GM23338 (cell line): ENCODE data around the gene FSIP1. TPM values are rescaled to one million over a fixed set of nuclear protein-coding genes. Genes with fewer than 3 reads are reported as not detected.
A peak's percentile ranks its signal among the peaks of the same experiment; 100 is the strongest.

Experiments
- ATAC-seq: fragments of 200-7000 bp; cut with Tn5 transposase; 3 replicates; pipeline ENCODE4 v1.9.1; 2020
- DNase-seq: peaks from one replicate; pipeline ENCODE4 v3.0.0-alpha.2; 2015; ENCODE audit warnings: low spot score
- H2AFZ ChIP-seq: fragments of 200-600 bp; sonication (generic); 2 replicates; pipeline ENCODE4 v1.8.0; 2016; ENCODE audit warnings: antibody characterized with exemption, mild to moderate bottlenecking, moderate library complexity
- H3F3A ChIP-seq: fragments of 200-600 bp; sonication (generic); replicated peaks from 2 replicates; pipeline ENCODE4 v1.8.0; 2017; ENCODE audit warnings: antibody characterized with exemption, mixed run types, low read depth
- H3K27ac ChIP-seq: fragments of 200-600 bp; sonication (generic); 2 replicates; pipeline ENCODE4 v1.6.1; 2016; ENCODE audit warnings: low read depth
- H3K27me3 ChIP-seq: fragments of 200-600 bp; sonication (generic); 2 replicates; pipeline ENCODE4 v1.8.0; 2016; ENCODE audit warnings: mild to moderate bottlenecking, mixed run types, moderate library complexity; ENCODE audit not compliant: insufficient read depth
- H3K36me3 ChIP-seq: fragments of 200-600 bp; sonication (generic); 2 replicates; pipeline ENCODE4 v1.8.0; 2016; ENCODE audit warnings: mild to moderate bottlenecking; ENCODE audit not compliant: insufficient read depth
- H3K4me1 ChIP-seq: fragments of 200-600 bp; sonication (generic); 2 replicates; pipeline ENCODE4 v1.8.0; 2016; ENCODE audit warnings: mild to moderate bottlenecking, moderate library complexity; ENCODE audit not compliant: insufficient read depth
- H3K4me2 ChIP-seq: fragments of 200-600 bp; sonication (generic); 2 replicates; pipeline ENCODE4 v1.7.1; 2017; ENCODE audit warnings: mixed run types
- H3K4me3 ChIP-seq: fragments of 200-600 bp; sonication (generic); 2 replicates; pipeline ENCODE4 v1.6.1; 2016; ENCODE audit warnings: mixed run types
- H3K79me2 ChIP-seq: fragments of 200-600 bp; sonication (generic); replicated peaks from 2 replicates; pipeline ENCODE4 v1.8.0; 2017; ENCODE audit warnings: mild to moderate bottlenecking; ENCODE audit not compliant: insufficient read depth
- H3K9me2 ChIP-seq: fragments of 200-600 bp; sonication (generic); 2 replicates; pipeline ENCODE4 v1.8.0; 2017; ENCODE audit not compliant: insufficient read depth
- H4K20me1 ChIP-seq: fragments of 200-600 bp; sonication (generic); replicated peaks from 2 replicates; pipeline ENCODE4 v1.8.0; 2017; ENCODE audit warnings: mild to moderate bottlenecking; ENCODE audit not compliant: insufficient read depth
- H3K27ac Mint-ChIP-seq: 2 replicates; pipeline ENCODE4 v1.8.0; 2020; ENCODE audit warnings: inconsistent platforms, mild to moderate bottlenecking, moderate library complexity, mixed read lengths
- H3K27me3 Mint-ChIP-seq: 3 replicates; pipeline ENCODE4 v1.8.0; 2022; ENCODE audit warnings: low read depth, mild to moderate bottlenecking, moderate library complexity, mixed read lengths, inconsistent platforms; ENCODE audit not compliant: insufficient read depth, poor library complexity
- H3K36me3 Mint-ChIP-seq: 3 replicates; pipeline ENCODE4 v1.8.0; 2021; ENCODE audit warnings: low read depth, mild to moderate bottlenecking, inconsistent platforms, moderate library complexity, mixed read lengths
- H3K4me1 Mint-ChIP-seq: 3 replicates; pipeline ENCODE4 v1.8.0; 2020; ENCODE audit warnings: mild to moderate bottlenecking, inconsistent platforms, mixed read lengths
- H3K4me3 Mint-ChIP-seq: 3 replicates; pipeline ENCODE4 v1.8.0; 2021; ENCODE audit warnings: moderate library complexity, mild to moderate bottlenecking, inconsistent platforms, mixed read lengths
- H3K9me3 Mint-ChIP-seq: 3 replicates; pipeline ENCODE4 v1.8.0; 2020; ENCODE audit warnings: moderate library complexity, mild to moderate bottlenecking, inconsistent platforms, mixed read lengths
- CREB1 ChIP-seq: fragments of 250-450 bp; sonication (Bioruptor Pico); IDR thresholded peaks from 2 replicates; pipeline ENCODE4 v1.5.0; 2020; ENCODE audit warnings: low read depth, mild to moderate bottlenecking, moderate library complexity
- JUNB ChIP-seq: IDR thresholded peaks from one replicate; pipeline ENCODE4 v1.6.1; 2016; ENCODE audit warnings: antibody characterized with exemption; ENCODE audit not compliant: unreplicated experiment
- NANOG ChIP-seq: IDR thresholded peaks from 2 replicates; pipeline ENCODE4 v1.6.1; 2016; ENCODE audit warnings: antibody characterized with exemption, borderline replicate concordance
- STAT1 ChIP-seq: IDR thresholded peaks from one replicate; pipeline ENCODE4 v1.6.1; 2016; ENCODE audit warnings: antibody characterized with exemption; ENCODE audit not compliant: unreplicated experiment
- ZNF114 ChIP-seq: fragments of 250-450 bp; sonication (Bioruptor Pico); IDR thresholded peaks from 2 replicates; pipeline ENCODE4 v1.5.0; 2020; ENCODE audit warnings: mild to moderate bottlenecking, moderate library complexity
- ZNF331 ChIP-seq: fragments of 250-450 bp; sonication (Bioruptor Pico); IDR thresholded peaks from 2 replicates; pipeline ENCODE4 v1.5.0; 2020; ENCODE audit warnings: low read depth, mild to moderate bottlenecking, moderate library complexity
- polyA plus RNA-seq: library from polyadenylated mRNA; unstranded; fragments of >200 nt; fragmentation: Nextera tagmentation; extraction: Ambion mirVana; gene quantifications from 2 replicates; pipeline ENCODE4 v1.2.1, GENCODE V29; 2016
- total RNA-seq: library from RNA; depleted of rRNA; stranded (reverse); fragments of >200 nt; shearing (Covaris generic); gene quantifications from 2 replicates; pipeline ENCODE4 v1.2.3, GENCODE V29; 2014
- TF ChIP-seq, protein P1 (sequence below): IDR thresholded peaks from 2 replicates; pipeline ENCODE4 v1.6.1; 2016; ENCODE audit warnings: antibody characterized with exemption
- TF ChIP-seq, protein P2 (sequence below), 2 experiments: fragments of 200-600 bp in 1 of 2; sonication (generic) in 1 of 2; conservative IDR thresholded peaks; 2 replicates each; pipeline versions ENCODE4 v1.5.1 to v1.6.1; 2016 to 2017; ENCODE audit warnings: antibody characterized with exemption in 2 of 2, low read depth in 2 of 2, mild to moderate bottlenecking in 2 of 2, moderate library complexity in 1 of 2
- TF ChIP-seq, protein P3 (sequence below): fragments of 250-450 bp; sonication (Bioruptor Pico); IDR thresholded peaks from 2 replicates; pipeline ENCODE4 v1.5.0; 2020; ENCODE audit warnings: mild to moderate bottlenecking, moderate library complexity

The FSIP1 gene
- total and polyA plus RNA-seq, 2 experiments from 2014 or later = 0.92 to 2.1 TPM

DNA sequence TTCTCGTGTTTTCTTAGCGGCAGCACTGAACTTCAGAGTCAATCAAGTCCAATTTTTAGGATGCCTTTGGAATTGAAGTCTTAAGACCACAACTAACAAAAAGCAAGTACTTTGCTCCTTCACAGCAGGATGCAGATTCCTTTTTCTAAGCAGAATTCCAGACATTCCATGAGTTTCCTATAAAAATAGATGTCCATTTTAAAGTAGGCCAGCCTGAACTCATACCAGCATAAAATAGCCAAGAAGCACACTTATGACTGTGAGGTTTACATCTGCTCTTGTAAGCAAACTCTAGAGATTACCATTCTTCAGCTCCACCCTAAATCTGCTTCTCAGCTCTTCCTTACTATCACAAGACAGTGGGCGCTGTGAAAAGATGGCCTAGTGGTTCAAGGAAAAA, 116.0 kb downstream of the FSIP1 start (continued):
- TF ChIP-seq, protein P1, sequence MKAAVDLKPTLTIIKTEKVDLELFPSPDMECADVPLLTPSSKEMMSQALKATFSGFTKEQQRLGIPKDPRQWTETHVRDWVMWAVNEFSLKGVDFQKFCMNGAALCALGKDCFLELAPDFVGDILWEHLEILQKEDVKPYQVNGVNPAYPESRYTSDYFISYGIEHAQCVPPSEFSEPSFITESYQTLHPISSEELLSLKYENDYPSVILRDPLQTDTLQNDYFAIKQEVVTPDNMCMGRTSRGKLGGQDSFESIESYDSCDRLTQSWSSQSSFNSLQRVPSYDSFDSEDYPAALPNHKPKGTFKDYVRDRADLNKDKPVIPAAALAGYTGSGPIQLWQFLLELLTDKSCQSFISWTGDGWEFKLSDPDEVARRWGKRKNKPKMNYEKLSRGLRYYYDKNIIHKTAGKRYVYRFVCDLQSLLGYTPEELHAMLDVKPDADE = no peak
- no peak for TF ChIP-seq NANOG
- TF ChIP-seq, protein P2, sequence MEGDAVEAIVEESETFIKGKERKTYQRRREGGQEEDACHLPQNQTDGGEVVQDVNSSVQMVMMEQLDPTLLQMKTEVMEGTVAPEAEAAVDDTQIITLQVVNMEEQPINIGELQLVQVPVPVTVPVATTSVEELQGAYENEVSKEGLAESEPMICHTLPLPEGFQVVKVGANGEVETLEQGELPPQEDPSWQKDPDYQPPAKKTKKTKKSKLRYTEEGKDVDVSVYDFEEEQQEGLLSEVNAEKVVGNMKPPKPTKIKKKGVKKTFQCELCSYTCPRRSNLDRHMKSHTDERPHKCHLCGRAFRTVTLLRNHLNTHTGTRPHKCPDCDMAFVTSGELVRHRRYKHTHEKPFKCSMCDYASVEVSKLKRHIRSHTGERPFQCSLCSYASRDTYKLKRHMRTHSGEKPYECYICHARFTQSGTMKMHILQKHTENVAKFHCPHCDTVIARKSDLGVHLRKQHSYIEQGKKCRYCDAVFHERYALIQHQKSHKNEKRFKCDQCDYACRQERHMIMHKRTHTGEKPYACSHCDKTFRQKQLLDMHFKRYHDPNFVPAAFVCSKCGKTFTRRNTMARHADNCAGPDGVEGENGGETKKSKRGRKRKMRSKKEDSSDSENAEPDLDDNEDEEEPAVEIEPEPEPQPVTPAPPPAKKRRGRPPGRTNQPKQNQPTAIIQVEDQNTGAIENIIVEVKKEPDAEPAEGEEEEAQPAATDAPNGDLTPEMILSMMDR (conservative IDR thresholded peaks at IDR 0.05; ENCODE audit: low read depth in 2 of 2) = no peak

DNA sequence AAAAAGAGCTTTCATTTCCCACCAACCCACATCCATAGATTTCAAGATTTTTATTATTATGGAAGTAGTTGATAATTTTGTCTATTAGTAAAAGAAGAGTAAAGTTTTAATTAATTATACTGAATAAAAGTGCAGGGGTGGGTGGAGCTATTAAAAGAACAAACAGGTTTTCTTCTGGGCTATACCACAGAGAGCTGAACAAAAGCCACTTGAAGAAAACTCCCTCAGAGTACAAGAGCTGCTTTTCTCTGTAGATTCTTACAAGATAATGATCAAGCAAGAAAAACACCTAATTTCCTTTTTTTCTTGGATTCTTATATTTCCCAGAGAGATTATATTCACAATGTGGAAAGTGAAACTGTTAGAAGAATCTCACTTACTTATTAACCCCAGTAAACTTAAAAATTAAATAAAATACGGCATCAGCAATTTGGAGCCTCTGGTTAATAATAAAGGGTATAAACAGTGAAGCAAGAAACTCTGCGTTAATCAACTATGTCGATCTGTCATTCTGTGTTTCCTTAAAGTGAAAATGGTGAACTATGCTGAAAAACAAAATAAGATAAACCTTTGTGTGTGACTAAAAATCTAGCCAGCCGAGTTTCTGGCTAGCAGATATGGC, 116.9 kb downstream of the FSIP1 start:
- H3K4me3 Mint-ChIP-seq = no peak overlapping the region; the same call in 2 of the 3 replicates
- Histone ChIP-seq H3F3A (no peaks in the 10 kb centered on the region), H4K20me1 (no peaks in the 10 kb centered on the region), H3K9me2 (no peaks in the 10 kb centered on the region), H3K4me1 (peaks cover 30% of the 10 kb centered on the region), H3K27me3 (no peaks in the 10 kb centered on the region), H3K4me2 (peak overlapping the region; percentile 19), H3K36me3 (no peaks in the 10 kb centered on the region), H3K4me3 (0 out of 2 replicates have a peak overlapping the region, but pooled peaks have one; percentile 9), H3K79me2 (no peaks in the 10 kb centered on the region), H3K27ac (peak overlapping the region; percentile 29; the same call in 1 of the 2 replicates), H2AFZ (no peak overlapping the region)
- no peaks in the 10 kb centered on the region for H3K9me3 Mint-ChIP-seq
- H3K27me3 Mint-ChIP-seq = no peaks in the 10 kb centered on the region
- peak overlapping the region; percentile 57; the same call in 1 of the 2 replicates for H3K27ac Mint-ChIP-seq
- H3K4me1 Mint-ChIP-seq = peaks cover 42% of the 10 kb centered on the region
- peak; percentile 63 for ATAC-seq
- DNase-seq = peak; percentile 37
- no peaks in the 10 kb centered on the region for H3K36me3 Mint-ChIP-seq
- TF ChIP-seq, protein P1 = no peak
- TF ChIP-seq ZNF331 (CRISPR knock-in tag) (no peak), JUNB (no peak), CREB1 (CRISPR knock-in tag) (no peak), STAT1 (no peak), ZNF114 (CRISPR knock-in tag) (no peak), NANOG (no peak)
- TF ChIP-seq, protein P2 (conservative IDR thresholded peaks at IDR 0.05; ENCODE audit: low read depth in 2 of 2) = no peak
- TF ChIP-seq, protein P3, sequence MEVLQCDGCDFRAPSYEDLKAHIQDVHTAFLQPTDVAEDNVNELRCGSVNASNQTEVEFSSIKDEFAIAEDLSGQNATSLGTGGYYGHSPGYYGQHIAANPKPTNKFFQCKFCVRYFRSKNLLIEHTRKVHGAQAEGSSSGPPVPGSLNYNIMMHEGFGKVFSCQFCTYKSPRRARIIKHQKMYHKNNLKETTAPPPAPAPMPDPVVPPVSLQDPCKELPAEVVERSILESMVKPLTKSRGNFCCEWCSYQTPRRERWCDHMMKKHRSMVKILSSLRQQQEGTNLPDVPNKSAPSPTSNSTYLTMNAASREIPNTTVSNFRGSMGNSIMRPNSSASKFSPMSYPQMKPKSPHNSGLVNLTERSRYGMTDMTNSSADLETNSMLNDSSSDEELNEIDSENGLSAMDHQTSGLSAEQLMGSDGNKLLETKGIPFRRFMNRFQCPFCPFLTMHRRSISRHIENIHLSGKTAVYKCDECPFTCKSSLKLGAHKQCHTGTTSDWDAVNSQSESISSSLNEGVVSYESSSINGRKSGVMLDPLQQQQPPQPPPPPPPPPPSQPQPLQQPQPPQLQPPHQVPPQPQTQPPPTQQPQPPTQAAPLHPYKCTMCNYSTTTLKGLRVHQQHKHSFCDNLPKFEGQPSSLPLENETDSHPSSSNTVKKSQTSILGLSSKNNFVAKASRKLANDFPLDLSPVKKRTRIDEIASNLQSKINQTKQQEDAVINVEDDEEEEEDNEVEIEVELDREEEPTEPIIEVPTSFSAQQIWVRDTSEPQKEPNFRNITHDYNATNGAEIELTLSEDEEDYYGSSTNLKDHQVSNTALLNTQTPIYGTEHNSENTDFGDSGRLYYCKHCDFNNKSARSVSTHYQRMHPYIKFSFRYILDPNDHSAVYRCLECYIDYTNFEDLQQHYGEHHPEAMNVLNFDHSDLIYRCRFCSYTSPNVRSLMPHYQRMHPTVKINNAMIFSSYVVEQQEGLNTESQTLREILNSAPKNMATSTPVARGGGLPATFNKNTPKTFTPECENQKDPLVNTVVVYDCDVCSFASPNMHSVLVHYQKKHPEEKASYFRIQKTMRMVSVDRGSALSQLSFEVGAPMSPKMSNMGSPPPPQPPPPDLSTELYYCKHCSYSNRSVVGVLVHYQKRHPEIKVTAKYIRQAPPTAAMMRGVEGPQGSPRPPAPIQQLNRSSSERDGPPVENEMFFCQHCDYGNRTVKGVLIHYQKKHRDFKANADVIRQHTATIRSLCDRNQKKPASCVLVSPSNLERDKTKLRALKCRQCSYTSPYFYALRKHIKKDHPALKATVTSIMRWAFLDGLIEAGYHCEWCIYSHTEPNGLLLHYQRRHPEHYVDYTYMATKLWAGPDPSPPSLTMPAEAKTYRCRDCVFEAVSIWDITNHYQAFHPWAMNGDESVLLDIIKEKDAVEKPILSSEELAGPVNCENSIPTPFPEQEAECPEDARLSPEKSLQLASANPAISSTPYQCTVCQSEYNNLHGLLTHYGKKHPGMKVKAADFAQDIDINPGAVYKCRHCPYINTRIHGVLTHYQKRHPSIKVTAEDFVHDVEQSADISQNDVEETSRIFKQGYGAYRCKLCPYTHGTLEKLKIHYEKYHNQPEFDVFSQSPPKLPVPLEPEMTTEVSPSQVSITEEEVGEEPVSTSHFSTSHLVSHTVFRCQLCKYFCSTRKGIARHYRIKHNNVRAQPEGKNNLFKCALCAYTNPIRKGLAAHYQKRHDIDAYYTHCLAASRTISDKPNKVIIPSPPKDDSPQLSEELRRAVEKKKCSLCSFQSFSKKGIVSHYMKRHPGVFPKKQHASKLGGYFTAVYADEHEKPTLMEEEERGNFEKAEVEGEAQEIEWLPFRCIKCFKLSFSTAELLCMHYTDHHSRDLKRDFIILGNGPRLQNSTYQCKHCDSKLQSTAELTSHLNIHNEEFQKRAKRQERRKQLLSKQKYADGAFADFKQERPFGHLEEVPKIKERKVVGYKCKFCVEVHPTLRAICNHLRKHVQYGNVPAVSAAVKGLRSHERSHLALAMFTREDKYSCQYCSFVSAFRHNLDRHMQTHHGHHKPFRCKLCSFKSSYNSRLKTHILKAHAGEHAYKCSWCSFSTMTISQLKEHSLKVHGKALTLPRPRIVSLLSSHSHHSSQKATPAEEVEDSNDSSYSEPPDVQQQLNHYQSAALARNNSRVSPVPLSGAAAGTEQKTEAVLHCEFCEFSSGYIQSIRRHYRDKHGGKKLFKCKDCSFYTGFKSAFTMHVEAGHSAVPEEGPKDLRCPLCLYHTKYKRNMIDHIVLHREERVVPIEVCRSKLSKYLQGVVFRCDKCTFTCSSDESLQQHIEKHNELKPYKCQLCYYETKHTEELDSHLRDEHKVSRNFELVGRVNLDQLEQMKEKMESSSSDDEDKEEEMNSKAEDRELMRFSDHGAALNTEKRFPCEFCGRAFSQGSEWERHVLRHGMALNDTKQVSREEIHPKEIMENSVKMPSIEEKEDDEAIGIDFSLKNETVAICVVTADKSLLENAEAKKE (CRISPR knock-in tag) = no peak
